SK-N-SH treated with all-trans-retinoic acid at 6 μM for 48 hours (cell line): ENCODE data around the gene PLEKHF1.

Source experiments
- ATAC-seq: fragments of 200-7000 bp; cut with Tn5 transposase; 3 replicates; pipeline ENCODE4 v1.9.1; 2020; ENCODE audit warnings: mild to moderate bottlenecking, moderate library complexity
- CREB5 ChIP-seq: fragments of 250-450 bp; sonication (Bioruptor Pico); IDR thresholded peaks from 2 replicates; pipeline ENCODE4 v1.5.1; 2020; ENCODE audit warnings: low read depth, mild to moderate bottlenecking, moderate library complexity
- CSDC2 ChIP-seq: fragments of 250-450 bp; sonication (Bioruptor Pico); IDR thresholded peaks from 2 replicates; pipeline ENCODE4 v1.5.0; 2020; ENCODE audit warnings: mild to moderate bottlenecking, moderate library complexity
- ESRRG ChIP-seq: fragments of 250-450 bp; sonication (Bioruptor Pico); IDR thresholded peaks from 2 replicates; pipeline ENCODE4 v1.6.1; 2021; ENCODE audit warnings: mild to moderate bottlenecking
- GLIS3 ChIP-seq: fragments of 250-450 bp; sonication (Bioruptor Pico); IDR thresholded peaks from 2 replicates; pipeline ENCODE4 v1.5.0; 2020; ENCODE audit warnings: mild to moderate bottlenecking, moderate library complexity
- OSR1 ChIP-seq: fragments of 250-450 bp; sonication (Bioruptor Pico); IDR thresholded peaks from 2 replicates; pipeline ENCODE4 v1.8.0; 2022; ENCODE audit warnings: moderate library complexity, mild to moderate bottlenecking, inconsistent platforms
- PATZ1 ChIP-seq: fragments of 250-450 bp; sonication (Bioruptor Pico); IDR thresholded peaks from 2 replicates; pipeline ENCODE4 v1.8.0; 2020; ENCODE audit warnings: mild to moderate bottlenecking, moderate library complexity, borderline replicate concordance
- PPARA ChIP-seq: fragments of 250-450 bp; sonication (Bioruptor Pico); IDR thresholded peaks from 2 replicates; pipeline ENCODE4 v1.5.0; 2020; ENCODE audit warnings: mild to moderate bottlenecking, borderline replicate concordance
- RARB ChIP-seq: fragments of 250-450 bp; sonication (Bioruptor Pico); IDR thresholded peaks from 2 replicates; pipeline ENCODE4 v1.8.0; 2021; ENCODE audit warnings: mild to moderate bottlenecking, moderate library complexity
- SNAI2 ChIP-seq: fragments of 250-450 bp; sonication (Bioruptor Pico); IDR thresholded peaks from 2 replicates; pipeline ENCODE4 v1.5.0; 2020; ENCODE audit warnings: mild to moderate bottlenecking, moderate library complexity
- TCF4 ChIP-seq: fragments of 250-450 bp; sonication (Bioruptor Pico); IDR thresholded peaks from 2 replicates; pipeline ENCODE4 v1.8.0; 2021; ENCODE audit warnings: mild to moderate bottlenecking, moderate library complexity, borderline replicate concordance
- TSHZ2 ChIP-seq: fragments of 250-450 bp; sonication (Bioruptor Pico); IDR thresholded peaks from 2 replicates; pipeline ENCODE4 v1.5.0; 2020; ENCODE audit warnings: mild to moderate bottlenecking, moderate library complexity
- ZC3H10 ChIP-seq: fragments of 250-450 bp; sonication (Bioruptor Pico); IDR thresholded peaks from 2 replicates; pipeline ENCODE4 v1.5.1; 2021; ENCODE audit warnings: mild to moderate bottlenecking, moderate library complexity
- ZFP3 ChIP-seq: fragments of 250-450 bp; sonication (Bioruptor Pico); IDR thresholded peaks from 2 replicates; pipeline ENCODE4 v1.5.0; 2020; ENCODE audit warnings: mild to moderate bottlenecking, moderate library complexity
- ZFP30 ChIP-seq: fragments of 450-650 bp; formaldehyde crosslinking; IDR thresholded peaks from 2 replicates; pipeline ENCODE4 v1.5.0; 2022; ENCODE audit warnings: mild to moderate bottlenecking, moderate library complexity
- ZNF565 ChIP-seq: fragments of 450-650 bp; formaldehyde crosslinking; conservative IDR thresholded peaks from 2 replicates; pipeline ENCODE4 v1.5.0; 2020; ENCODE audit warnings: low read depth, mild to moderate bottlenecking, moderate library complexity
- ZNF70 ChIP-seq: fragments of 450-650 bp; formaldehyde crosslinking; IDR thresholded peaks from 2 replicates; pipeline ENCODE4 v1.5.0; 2020; ENCODE audit warnings: mild to moderate bottlenecking, moderate library complexity
- ZNF8 ChIP-seq: fragments of 450-650 bp; formaldehyde crosslinking; IDR thresholded peaks from 2 replicates; pipeline ENCODE4 v1.5.0; 2020; ENCODE audit warnings: mild to moderate bottlenecking, moderate library complexity
- TF ChIP-seq, protein P1 (sequence below): fragments of 250-450 bp; sonication (Bioruptor Pico); IDR thresholded peaks from 2 replicates; pipeline ENCODE4 v1.8.0; 2021; ENCODE audit warnings: low read depth, mild to moderate bottlenecking, moderate library complexity, borderline replicate concordance

Gene PLEKHF1

DNA sequence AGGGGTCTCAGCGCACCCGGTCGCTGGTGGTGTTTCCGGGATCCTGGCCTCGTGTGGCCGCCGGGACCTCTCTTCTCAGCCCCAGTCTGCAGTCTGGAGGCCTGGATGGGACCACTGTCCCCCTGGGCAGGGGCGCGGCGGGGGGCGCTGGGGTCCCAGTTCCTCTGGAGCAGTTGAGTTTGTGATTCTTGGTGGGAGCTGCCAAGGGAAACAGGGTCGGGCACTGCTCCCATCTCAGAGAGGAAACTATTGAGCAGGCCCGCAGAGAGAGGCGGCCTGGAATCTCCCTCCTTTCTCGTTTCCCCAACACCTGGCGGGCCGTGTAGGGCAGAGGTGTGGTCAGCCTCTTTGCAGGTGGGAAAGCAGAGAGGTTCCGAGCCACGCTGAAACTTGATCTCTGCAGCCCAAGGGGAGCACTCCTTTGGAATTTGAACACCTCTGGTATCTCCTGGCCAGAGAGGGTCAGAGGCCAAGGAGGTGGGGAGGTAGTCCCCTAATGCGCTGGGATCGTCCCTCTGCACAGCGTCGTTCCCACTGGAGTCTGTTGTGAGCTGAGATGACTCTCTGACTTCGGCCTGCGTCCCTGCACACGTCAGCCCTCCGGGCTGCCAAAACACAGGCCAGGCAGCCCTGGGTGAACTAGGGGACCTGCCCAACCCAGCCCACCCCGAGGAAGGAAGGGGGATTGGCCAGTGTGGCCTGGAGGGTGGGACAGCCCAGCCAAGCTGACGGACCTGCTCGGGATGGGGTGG is 741 bp downstream of the PLEKHF1 start:
- TF ChIP-seq CSDC2 (no peak), ZNF8 (CRISPR knock-in tag) (no peak), ZFP30 (CRISPR knock-in tag) (no peak), TCF4 (CRISPR knock-in tag) (no peak), OSR1 (CRISPR knock-in tag) (no peak), RARB (CRISPR knock-in tag) (no peak), SNAI2 (CRISPR knock-in tag) (no peak), ZNF70 (no peak)
- TF ChIP-seq, all 23 proteins: peak for 0
- peak; percentile 26 for ATAC-seq

DNA sequence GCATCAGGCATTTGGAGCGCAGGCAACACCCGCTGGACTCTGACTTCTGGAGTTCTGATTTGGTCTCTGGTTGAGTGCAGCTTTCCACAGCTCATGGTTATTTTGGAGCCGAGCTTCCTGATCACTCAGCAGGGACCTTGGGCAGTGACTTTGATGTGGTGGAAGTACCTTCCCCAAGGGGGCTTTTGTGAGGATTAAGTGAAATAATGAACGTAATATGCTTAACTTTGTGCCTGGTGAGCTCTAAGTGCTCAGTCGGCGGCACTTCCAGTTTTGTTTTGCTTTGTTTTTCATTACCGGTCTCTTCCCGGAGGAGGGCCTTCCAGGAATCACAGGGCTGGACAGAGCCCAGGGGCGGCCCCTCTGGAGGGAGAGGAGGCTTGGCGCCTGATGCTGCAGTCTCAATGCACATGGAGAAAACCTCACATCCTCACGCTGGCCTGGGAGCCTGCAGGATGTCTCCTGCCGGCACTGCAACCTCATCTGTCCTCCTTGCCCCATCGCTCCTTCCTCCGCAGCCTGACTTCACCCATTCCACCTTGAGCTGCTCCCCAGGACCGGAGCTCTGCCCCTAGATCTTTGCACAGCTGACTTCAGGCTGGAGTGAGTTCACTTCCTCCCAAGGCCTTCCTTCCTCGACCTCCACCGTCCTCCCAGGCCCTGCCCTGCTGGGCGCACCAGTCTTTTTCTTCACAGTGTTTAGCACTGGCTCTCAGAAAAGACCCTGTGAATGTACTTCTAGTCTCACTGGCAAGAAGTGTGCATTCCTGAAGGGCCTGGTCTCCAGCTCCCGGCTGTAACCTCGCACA is 1.5 kb downstream of the PLEKHF1 start:
- TF ChIP-seq ZNF565 (CRISPR knock-in tag), result no peak
- TF ChIP-seq CSDC2, result no peak
- TF ChIP-seq, protein P1, sequence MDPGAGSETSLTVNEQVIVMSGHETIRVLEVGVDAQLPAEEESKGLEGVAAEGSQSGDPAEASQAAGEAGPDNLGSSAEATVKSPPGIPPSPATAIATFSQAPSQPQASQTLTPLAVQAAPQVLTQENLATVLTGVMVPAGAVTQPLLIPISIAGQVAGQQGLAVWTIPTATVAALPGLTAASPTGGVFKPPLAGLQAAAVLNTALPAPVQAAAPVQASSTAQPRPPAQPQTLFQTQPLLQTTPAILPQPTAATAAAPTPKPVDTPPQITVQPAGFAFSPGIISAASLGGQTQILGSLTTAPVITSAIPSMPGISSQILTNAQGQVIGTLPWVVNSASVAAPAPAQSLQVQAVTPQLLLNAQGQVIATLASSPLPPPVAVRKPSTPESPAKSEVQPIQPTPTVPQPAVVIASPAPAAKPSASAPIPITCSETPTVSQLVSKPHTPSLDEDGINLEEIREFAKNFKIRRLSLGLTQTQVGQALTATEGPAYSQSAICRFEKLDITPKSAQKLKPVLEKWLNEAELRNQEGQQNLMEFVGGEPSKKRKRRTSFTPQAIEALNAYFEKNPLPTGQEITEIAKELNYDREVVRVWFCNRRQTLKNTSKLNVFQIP, result no peak
- no peak for TF ChIP-seq TSHZ2 (CRISPR knock-in tag)
- TF ChIP-seq OSR1 (CRISPR knock-in tag), result no peak
- no peak for TF ChIP-seq ESRRG
- peak; percentile 23 for ATAC-seq

GRCh38 chr19:29667387-29667783 is 2.1 kb downstream of the PLEKHF1 start:
- ATAC-seq, result no peak
- no peak for TF ChIP-seq CSDC2
- TF ChIP-seq PPARA (CRISPR knock-in tag), result no peak
- TF ChIP-seq CREB5 (CRISPR knock-in tag), result no peak
- no peak for TF ChIP-seq GLIS3 (CRISPR knock-in tag)
- TF ChIP-seq ZFP3 (CRISPR knock-in tag), result no peak
- TF ChIP-seq, protein P1, result no peak
- no peak for TF ChIP-seq ZNF70
- no peak for TF ChIP-seq ESRRG
- TF ChIP-seq OSR1 (CRISPR knock-in tag), result no peak
- no peak for TF ChIP-seq PATZ1 (CRISPR knock-in tag)
- no peak for TF ChIP-seq ZC3H10 (CRISPR knock-in tag)
